ENCODE measurements around the gene ARHGAP24.

DNA sequence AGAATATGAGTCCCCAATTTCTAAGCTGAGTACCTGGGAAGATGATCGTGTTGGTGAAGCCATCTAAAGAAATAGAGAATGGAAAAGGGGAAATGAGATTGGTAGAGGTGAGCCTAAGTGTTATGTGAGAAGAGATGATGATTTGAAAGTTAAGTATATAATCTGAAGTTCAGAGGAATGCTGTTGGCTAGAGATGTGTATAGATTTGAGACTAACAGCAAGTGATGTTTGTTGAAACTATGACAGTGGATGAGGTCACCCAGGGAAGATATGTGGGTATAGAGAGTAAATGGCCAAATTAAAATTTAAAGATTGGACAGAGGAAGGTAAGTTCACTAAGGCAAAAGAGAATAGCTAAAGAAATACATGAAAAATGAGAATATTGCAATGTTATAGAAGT lies 560.7 kb downstream of the ARHGAP24 start:
- TF ChIP-seq ZNF114 (CRISPR knock-in tag; IDR thresholded peaks at IDR 0.05) (no peak), CTCF (conservative IDR thresholded peaks at IDR 0.05; ENCODE audit: low read depth in 2 of 2) (no peak), POLR2AphosphoS5 (IDR thresholded peaks at IDR 0.05; ENCODE audit: low read depth) (no peak), STAT1 (IDR thresholded peaks at IDR 0.05; ENCODE audit: unreplicated experiment) (no peak), EZH2 (IDR thresholded peaks at IDR 0.05; ENCODE audit: low read depth, unreplicated experiment) (no peak), ZNF331 (CRISPR knock-in tag; IDR thresholded peaks at IDR 0.05; ENCODE audit: low read depth) (no peak), CREB1 (CRISPR knock-in tag; IDR thresholded peaks at IDR 0.05; ENCODE audit: low read depth) (no peak), EZH2phosphoT487 (IDR thresholded peaks at IDR 0.05; ENCODE audit: unreplicated experiment) (no peak)
- TF ChIP-seq, protein P1, sequence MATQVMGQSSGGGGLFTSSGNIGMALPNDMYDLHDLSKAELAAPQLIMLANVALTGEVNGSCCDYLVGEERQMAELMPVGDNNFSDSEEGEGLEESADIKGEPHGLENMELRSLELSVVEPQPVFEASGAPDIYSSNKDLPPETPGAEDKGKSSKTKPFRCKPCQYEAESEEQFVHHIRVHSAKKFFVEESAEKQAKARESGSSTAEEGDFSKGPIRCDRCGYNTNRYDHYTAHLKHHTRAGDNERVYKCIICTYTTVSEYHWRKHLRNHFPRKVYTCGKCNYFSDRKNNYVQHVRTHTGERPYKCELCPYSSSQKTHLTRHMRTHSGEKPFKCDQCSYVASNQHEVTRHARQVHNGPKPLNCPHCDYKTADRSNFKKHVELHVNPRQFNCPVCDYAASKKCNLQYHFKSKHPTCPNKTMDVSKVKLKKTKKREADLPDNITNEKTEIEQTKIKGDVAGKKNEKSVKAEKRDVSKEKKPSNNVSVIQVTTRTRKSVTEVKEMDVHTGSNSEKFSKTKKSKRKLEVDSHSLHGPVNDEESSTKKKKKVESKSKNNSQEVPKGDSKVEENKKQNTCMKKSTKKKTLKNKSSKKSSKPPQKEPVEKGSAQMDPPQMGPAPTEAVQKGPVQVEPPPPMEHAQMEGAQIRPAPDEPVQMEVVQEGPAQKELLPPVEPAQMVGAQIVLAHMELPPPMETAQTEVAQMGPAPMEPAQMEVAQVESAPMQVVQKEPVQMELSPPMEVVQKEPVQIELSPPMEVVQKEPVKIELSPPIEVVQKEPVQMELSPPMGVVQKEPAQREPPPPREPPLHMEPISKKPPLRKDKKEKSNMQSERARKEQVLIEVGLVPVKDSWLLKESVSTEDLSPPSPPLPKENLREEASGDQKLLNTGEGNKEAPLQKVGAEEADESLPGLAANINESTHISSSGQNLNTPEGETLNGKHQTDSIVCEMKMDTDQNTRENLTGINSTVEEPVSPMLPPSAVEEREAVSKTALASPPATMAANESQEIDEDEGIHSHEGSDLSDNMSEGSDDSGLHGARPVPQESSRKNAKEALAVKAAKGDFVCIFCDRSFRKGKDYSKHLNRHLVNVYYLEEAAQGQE (IDR thresholded peaks at IDR 0.05; ENCODE audit: unreplicated experiment): no peak
